IPS-18a (cell line): Measurements from ENCODE around the gene TOGARAM1.

Experiments
- H3K27ac ChIP-seq: one replicate; pipeline ENCODE4 v1.5.1; 2013; ENCODE audit warnings: low read length
- H3K27me3 ChIP-seq: one replicate; pipeline ENCODE4 v1.6.1; 2013; ENCODE audit warnings: mild to moderate bottlenecking, low read length; ENCODE audit not compliant: control insufficient read depth, insufficient read depth
- H3K36me3 ChIP-seq: one replicate; pipeline ENCODE4 v1.6.1; 2013; ENCODE audit warnings: low read depth, low read length; ENCODE audit not compliant: control insufficient read depth
- H3K4me1 ChIP-seq: one replicate; pipeline ENCODE4 v1.6.1; 2013; ENCODE audit warnings: low read depth, low read length; ENCODE audit not compliant: control insufficient read depth
- H3K4me3 ChIP-seq: one replicate; pipeline ENCODE4 v1.5.1; 2013; ENCODE audit warnings: low read length
- H3K9ac ChIP-seq: one replicate; pipeline ENCODE4 v1.6.1; 2013; ENCODE audit warnings: mild to moderate bottlenecking, low read length, moderate library complexity
- H3K9me3 ChIP-seq: one replicate; pipeline ENCODE4 v1.6.1; 2013; ENCODE audit warnings: low read depth, low read length; ENCODE audit not compliant: control insufficient read depth

Gene TOGARAM1

DNA sequence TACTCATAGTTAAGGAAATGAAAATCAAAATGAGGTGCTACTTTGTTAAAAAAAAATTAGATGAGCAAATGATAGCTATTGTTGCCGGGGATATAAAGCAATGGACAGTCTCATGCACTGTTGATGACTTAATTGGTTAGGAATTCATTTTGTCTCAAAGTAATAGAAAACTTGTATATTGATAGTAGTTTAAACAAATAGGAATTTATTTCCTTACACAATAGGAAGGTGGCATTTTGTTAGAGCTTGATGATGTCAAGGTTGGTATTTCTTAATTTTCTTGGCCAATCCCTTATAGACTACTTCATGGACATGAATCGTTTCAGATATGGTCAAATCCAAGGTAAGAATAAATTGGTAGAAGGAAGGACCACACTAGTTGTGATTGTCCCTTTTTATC, 129.7 kb downstream of the TOGARAM1 start:
- Histone ChIP-seq H3K9ac (no peak overlapping the region), H3K9me3 (no peaks in the 10 kb centered on the region), H3K4me3 (no peak overlapping the region), H3K4me1 (no peaks in the 10 kb centered on the region), H3K27me3 (no peaks in the 10 kb centered on the region), H3K27ac (no peak overlapping the region), H3K36me3 (peaks cover 20% of the 10 kb centered on the region)

DNA sequence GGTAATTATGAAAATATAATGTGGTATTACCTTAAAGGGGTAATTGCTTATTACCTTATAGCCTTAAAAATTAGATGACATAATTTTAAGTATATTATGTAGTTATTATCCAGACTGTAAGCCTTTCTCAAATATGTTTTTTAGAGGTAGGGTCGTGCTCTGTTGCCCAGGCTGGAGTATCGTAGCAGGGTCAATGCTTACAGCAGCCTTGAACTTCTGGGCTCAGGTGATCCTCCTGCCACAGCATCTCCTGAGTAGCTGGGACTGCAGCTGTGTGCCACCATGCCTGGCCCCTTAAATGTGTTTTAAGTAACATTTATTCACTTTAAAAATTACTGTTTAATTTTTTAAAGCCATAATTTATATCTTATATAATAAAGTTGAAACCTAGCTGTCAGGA, 132.3 kb downstream of the TOGARAM1 start:
- no peak overlapping the region for H3K4me3 ChIP-seq
- no peaks in the 10 kb centered on the region for H3K4me1 ChIP-seq
- no peak overlapping the region for H3K27ac ChIP-seq
- peaks cover 40% of the 10 kb centered on the region for H3K36me3 ChIP-seq
- no peak overlapping the region for H3K9ac ChIP-seq
- no peaks in the 10 kb centered on the region for H3K27me3 ChIP-seq
- no peaks in the 10 kb centered on the region for H3K9me3 ChIP-seq

DNA sequence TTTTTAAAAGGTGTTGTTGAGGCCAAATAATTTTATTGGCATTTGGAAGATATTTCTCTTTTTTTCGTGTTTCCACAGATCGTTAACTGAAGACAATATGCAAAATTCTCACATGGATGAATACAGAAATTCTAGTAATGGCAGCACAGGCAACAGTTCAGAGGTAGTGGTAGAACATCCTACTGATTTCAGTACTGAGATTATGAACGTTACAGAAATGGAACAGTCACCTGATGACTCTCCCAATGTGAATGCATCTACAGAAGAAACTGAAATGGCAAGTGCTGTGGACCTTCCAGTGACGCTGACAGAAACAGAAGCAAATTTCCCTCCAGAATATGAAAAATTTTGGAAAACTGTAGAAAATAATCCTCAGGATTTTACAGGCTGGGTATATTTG, 133.2 kb downstream of the TOGARAM1 start:
- Histone ChIP-seq H3K9me3 (no peaks in the 10 kb centered on the region), H3K27ac (no peak overlapping the region), H3K9ac (no peak overlapping the region), H3K27me3 (no peaks in the 10 kb centered on the region), H3K4me3 (no peak overlapping the region), H3K36me3 (peaks cover 46% of the 10 kb centered on the region), H3K4me1 (no peaks in the 10 kb centered on the region)

DNA sequence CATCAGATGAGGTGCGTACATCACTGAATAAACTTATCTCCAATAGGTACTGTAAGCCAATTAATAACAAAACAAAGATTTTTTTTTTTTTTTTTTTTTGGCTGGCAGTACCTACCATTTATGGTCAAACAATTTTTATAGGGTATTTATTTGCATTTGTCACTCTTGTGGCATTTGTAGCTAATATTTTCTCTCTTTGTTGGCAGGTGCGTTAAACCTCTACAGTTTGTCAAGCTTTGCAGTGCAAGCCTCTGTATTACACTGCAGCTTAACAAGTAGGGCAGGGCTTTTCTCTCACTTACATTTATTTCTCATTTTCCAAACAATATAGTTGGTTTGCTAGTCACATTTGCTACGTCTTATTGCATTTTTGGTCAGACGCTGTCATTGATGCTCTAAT, 134.2 kb downstream of the TOGARAM1 start:
- Histone ChIP-seq H3K9ac (no peak overlapping the region), H3K4me1 (no peaks in the 10 kb centered on the region), H3K36me3 (peaks cover 54% of the 10 kb centered on the region), H3K27me3 (no peaks in the 10 kb centered on the region), H3K4me3 (no peak overlapping the region), H3K27ac (no peak overlapping the region), H3K9me3 (no peaks in the 10 kb centered on the region)

DNA sequence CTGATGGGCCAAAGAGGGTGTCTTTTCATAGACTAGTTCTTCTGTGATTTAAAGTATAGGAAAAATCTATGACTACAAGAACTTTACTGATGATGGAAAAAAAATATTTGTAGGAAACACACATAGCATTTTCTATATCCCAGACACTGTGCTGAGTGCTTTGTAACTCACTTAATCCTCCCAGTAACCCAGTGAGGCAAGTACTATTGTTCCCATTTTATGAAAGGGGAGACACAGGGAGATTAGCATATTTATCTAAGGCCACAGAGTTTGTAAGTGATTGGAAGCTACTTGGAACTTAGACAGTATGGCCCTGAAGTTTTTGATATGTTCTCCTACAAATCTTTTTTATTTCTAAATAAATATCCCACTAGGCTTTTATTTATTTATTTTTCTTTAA, 141.8 kb downstream of the TOGARAM1 start:
- Histone ChIP-seq H3K9ac (no peak overlapping the region), H3K4me1 (no peaks in the 10 kb centered on the region), H3K36me3 (peaks cover 86% of the 10 kb centered on the region), H3K27me3 (no peaks in the 10 kb centered on the region), H3K4me3 (no peak overlapping the region), H3K9me3 (no peaks in the 10 kb centered on the region), H3K27ac (no peak overlapping the region)

DNA sequence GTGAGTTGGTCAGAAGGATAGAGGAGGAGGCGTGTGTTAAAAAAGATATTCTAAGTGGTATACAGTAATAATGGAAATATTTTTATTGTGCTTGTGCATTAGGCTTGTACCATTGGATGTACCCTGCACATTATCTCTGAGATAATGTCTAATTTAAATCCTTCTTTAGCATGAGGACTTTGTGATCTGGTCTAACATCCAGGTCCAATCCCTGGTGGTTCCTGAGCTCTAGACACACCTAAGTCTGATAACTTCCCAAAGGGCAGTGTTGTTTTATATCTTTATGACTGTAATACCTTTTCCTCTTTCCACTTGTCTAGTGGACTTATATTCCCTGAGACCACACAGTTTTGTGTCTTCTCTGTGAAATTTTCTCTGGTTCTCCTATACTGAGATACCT, 142.6 kb downstream of the TOGARAM1 start:
- H3K4me1 ChIP-seq: no peaks in the 10 kb centered on the region
- H3K4me3 ChIP-seq: no peak overlapping the region
- no peaks in the 10 kb centered on the region for H3K27me3 ChIP-seq
- no peaks in the 10 kb centered on the region for H3K9me3 ChIP-seq
- no peak overlapping the region for H3K27ac ChIP-seq
- H3K36me3 ChIP-seq: peaks cover 88% of the 10 kb centered on the region
- no peak overlapping the region for H3K9ac ChIP-seq

DNA sequence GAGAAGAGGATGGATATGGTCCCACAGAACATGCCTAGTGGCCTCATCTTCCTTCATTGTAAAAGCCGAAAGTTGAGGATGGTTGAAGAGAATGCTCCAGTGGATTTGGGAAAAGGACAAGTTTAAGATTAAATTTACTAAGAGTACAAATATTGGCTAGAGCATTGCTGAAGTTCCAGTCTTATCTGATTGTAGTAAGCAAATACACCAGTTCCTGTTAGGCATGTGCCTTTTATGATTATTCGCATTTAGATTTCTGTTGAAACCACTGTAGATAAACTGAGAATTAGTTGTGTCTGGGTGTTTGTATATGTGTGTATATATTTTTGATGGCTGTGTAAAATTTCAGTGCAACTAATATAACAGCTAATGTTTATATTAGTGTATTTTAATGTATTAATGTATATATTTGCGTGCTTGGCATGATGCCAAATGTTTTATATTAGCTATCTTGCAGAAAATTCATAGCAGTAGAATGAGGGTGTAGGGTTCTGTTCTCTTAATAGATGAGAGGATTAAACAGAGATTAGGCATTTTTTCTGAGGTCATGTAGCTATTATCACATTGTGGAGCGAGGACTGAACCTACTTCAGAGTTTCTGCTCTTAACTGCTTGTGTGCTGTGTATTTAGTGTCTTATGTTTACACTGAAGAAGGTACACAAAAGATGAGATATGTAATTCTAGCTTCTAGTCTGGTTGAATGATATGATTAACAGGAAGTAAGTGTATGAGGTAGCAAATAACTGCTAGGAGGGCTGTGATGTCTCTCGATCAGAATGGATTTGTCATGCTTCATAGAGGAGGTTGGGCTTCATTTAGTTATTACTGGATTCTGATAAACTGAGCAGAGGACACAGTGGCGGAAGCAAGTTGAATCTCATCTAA, 151.1 kb downstream of the TOGARAM1 start:
- no peaks in the 10 kb centered on the region for H3K4me1 ChIP-seq
- H3K9ac ChIP-seq: no peak overlapping the region
- no peaks in the 10 kb centered on the region for H3K9me3 ChIP-seq
- H3K36me3 ChIP-seq: peaks cover 87% of the 10 kb centered on the region
- H3K27me3 ChIP-seq: no peaks in the 10 kb centered on the region
- no peak overlapping the region for H3K4me3 ChIP-seq
- H3K27ac ChIP-seq: no peak overlapping the region

DNA sequence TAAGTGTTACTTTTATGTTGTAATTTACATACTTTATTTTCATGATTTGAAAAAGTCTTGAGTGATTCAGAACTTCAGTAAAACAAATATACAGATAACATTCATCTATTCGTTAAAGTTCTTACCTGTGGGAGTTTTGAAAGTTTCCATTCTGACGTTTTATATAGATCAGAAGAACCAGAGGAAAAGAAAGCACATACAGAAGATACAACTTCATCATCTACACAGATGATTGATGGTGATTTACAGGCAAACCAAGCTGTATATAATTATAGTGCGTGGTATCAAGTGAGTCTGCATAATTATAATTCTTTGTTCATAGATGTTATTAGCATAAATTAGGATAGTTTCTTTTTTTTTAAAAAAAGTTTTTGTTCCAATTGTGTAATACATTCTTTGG, 152.3 kb downstream of the TOGARAM1 start:
- Histone ChIP-seq H3K9me3 (no peaks in the 10 kb centered on the region), H3K27me3 (no peaks in the 10 kb centered on the region), H3K9ac (no peak overlapping the region), H3K4me1 (no peaks in the 10 kb centered on the region), H3K4me3 (no peak overlapping the region), H3K36me3 (peaks cover 84% of the 10 kb centered on the region), H3K27ac (no peak overlapping the region)

DNA sequence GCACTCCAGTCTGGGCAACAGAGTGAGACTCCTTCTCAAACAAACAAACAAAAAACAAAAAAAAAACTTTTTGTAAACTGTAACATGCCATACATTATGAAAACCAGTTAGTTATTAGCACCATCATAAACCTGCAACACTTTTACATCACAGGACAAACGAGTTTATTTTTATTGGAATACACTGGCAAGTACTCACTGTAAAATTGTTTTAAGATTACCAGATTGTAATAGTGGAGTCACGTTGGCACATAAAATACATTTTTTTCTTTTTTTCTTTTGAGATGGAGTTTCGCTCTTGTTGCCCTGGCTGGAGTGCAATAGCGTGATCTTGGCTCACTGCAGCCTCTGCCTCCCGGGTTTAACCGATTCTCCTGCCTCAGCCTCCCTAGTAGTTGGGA, 156.6 kb downstream of the TOGARAM1 start:
- Histone ChIP-seq H3K27ac (no peak overlapping the region), H3K4me3 (no peak overlapping the region), H3K4me1 (no peaks in the 10 kb centered on the region), H3K36me3 (peaks cover 72% of the 10 kb centered on the region), H3K27me3 (no peaks in the 10 kb centered on the region), H3K9me3 (no peaks in the 10 kb centered on the region), H3K9ac (no peak overlapping the region)

DNA sequence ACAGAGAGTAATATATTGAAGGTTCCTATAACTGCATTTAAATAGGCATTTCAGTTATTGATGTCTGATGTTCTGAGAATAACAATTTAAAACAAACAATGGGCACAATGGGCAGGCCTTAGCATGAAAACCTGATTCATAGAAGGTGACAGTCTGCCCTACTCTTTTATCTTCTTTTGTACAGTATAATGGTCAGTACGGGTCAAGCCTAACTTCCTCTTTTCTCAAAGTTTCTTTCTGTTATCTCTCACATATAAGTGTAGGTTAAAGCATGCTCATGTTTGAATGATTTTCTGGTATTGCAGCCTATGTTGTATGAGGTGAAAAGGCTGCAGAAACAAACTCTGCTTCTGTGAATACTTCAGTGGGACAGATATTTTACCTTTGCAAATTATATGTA, 158.1 kb downstream of the TOGARAM1 start:
- no peak overlapping the region for H3K9ac ChIP-seq
- no peaks in the 10 kb centered on the region for H3K9me3 ChIP-seq
- H3K27me3 ChIP-seq: no peaks in the 10 kb centered on the region
- no peaks in the 10 kb centered on the region for H3K4me1 ChIP-seq
- peaks cover 64% of the 10 kb centered on the region for H3K36me3 ChIP-seq
- no peak overlapping the region for H3K27ac ChIP-seq
- H3K4me3 ChIP-seq: no peak overlapping the region

DNA sequence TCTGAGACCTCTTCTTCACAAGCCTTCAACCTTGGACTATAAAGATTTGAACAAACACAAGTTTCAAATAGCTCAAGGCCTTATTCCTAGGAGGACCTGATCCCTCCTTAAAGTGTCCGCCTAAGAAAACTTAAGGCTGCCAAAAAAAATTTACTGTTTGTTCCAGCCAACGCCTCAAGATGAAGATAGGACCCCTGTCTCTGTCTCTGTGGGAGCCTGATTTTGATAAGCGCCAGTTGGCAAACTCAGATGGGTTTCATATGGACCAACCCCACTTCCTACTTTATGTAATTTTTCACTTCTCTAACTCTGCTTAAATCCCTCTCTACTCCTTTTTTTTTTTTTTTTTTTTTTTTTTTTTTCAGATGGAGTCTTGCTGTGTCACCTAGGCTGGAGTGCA, 161.3 kb downstream of the TOGARAM1 start:
- no peaks in the 10 kb centered on the region for H3K27me3 ChIP-seq
- peaks cover 59% of the 10 kb centered on the region for H3K36me3 ChIP-seq
- H3K9ac ChIP-seq: no peak overlapping the region
- no peaks in the 10 kb centered on the region for H3K4me1 ChIP-seq
- no peak overlapping the region for H3K27ac ChIP-seq
- H3K4me3 ChIP-seq: no peak overlapping the region
- H3K9me3 ChIP-seq: no peaks in the 10 kb centered on the region
